Thoracic aorta (tissue), 2 donors: ENCODE results near the gene BEND7. TPM values are rescaled to one million over a fixed set of nuclear protein-coding genes. Genes with fewer than 3 reads are reported as not detected.
"Not testable (repeated sequence)": the region's sequence is repeated elsewhere in the genome, so short reads cannot be mapped to it uniquely, and the experiment has no call there.

Source experiments
- ATAC-seq: fragments of 150-250 bp; one replicate; pipeline ENCODE4 v1.8.0; 2017; ENCODE audit warnings: low read depth; ENCODE audit not compliant: insufficient number of reproducible peaks, low FRiP score
- DNase-seq: peaks from one replicate; pipeline ENCODE4 v3.0.0-alpha.2; 2020; ENCODE audit warnings: low spot score
- H3K27ac ChIP-seq, 2 donors: fragments of 200-600 bp; sonication (generic); 1 replicate in 1 of 2; 2 replicates in 1 of 2; pipeline ENCODE4 v1.5.1; 2016; ENCODE audit warnings: mild to moderate bottlenecking in 2 of 2, moderate library complexity in 2 of 2
- H3K27me3 ChIP-seq: fragments of 200-600 bp; sonication (generic); replicated peaks from 2 replicates; pipeline ENCODE4 v1.6.0; 2016; ENCODE audit warnings: mild to moderate bottlenecking; ENCODE audit not compliant: insufficient read depth
- H3K36me3 ChIP-seq: fragments of 200-600 bp; sonication (generic); one replicate; pipeline ENCODE4 v1.5.1; 2016
- H3K4me1 ChIP-seq, 2 donors: fragments of 200-600 bp; sonication (generic); 1 replicate in 1 of 2; 2 replicates in 1 of 2; pipeline versions ENCODE4 v1.5.1 to v1.6.0; 2016; ENCODE audit warnings: low read depth in 2 of 2, mild to moderate bottlenecking in 1 of 2; ENCODE audit not compliant: control insufficient read depth in 1 of 2
- H3K4me3 ChIP-seq: fragments of 200-600 bp; sonication (generic); 2 replicates; pipeline ENCODE4 v1.5.1; 2016; ENCODE audit warnings: mild to moderate bottlenecking
- H3K9me3 ChIP-seq: fragments of 200-600 bp; sonication (generic); 2 replicates; pipeline ENCODE4 v1.5.1; 2016
- CTCF ChIP-seq: fragments of 200-600 bp; sonication (generic); IDR thresholded peaks from one replicate; pipeline ENCODE4 v1.5.1; 2019; ENCODE audit warnings: antibody characterized with exemption
- total RNA-seq, 2 donors: library from RNA; depleted of rRNA; stranded (reverse); fragments of >200 nt; gene quantifications; one replicate each; pipeline versions ENCODE4 v1.1.0 to v1.2.3, GENCODE V29; 2016

BEND7 gene
- total RNA-seq, 2 donors from 2014 or later, result 15.3 to 38.5 TPM

GRCh38 chr10:13441476-13441875, 87.3 kb downstream of the BEND7 start:
- H3K4me3 ChIP-seq, result no peak overlapping the region
- ATAC-seq (no peak), DNase-seq (no peak)
- H3K4me1 ChIP-seq, result peaks cover 13 to 16% of the 10 kb centered on the region in 2 donors
- H3K36me3 ChIP-seq, result no peaks in the 10 kb centered on the region
- H3K27ac ChIP-seq, result no peak overlapping the region
- H3K27me3 ChIP-seq, result no peaks in the 10 kb centered on the region
- H3K9me3 ChIP-seq, result no peaks in the 10 kb centered on the region
- no peak for TF ChIP-seq CTCF

- Histone ChIP-seq H3K36me3 (no peaks in the 10 kb centered on the region), H3K4me3 (peak overlapping the region; percentile 68), H3K27ac (no peak overlapping the region), H3K9me3 (no peaks in the 10 kb centered on the region), H3K27me3 (no peaks in the 10 kb centered on the region), H3K4me1 (peaks cover 13 to 16% of the 10 kb centered on the region in 2 donors)
- ATAC-seq (no peak), DNase-seq (no peak)
- peak; percentile 74 for TF ChIP-seq CTCF
These were observed 88.4 kb downstream of the BEND7 start for GRCh38 chr10:13440185-13441061.

- Histone ChIP-seq H3K9me3 (no peaks in the 10 kb centered on the region), H3K36me3 (no peaks in the 10 kb centered on the region), H3K4me3 (peak overlapping the region; percentile 68), H3K4me1 (peaks cover 13 to 16% of the 10 kb centered on the region in 2 donors), H3K27ac (no peak overlapping the region), H3K27me3 (no peaks in the 10 kb centered on the region)
- TF ChIP-seq CTCF, result no peak
- ATAC-seq (no peak), DNase-seq (no peak)
These were observed 89.3 kb downstream of the BEND7 start for GRCh38 chr10:13439313-13440184.

- DNase-seq (no peak), ATAC-seq (no peak)
- H3K4me1 ChIP-seq, result peaks cover 13 to 16% of the 10 kb centered on the region in 2 donors
- TF ChIP-seq CTCF, result no peak
- H3K27me3 ChIP-seq, result no peaks in the 10 kb centered on the region
- no peak overlapping the region for H3K4me3 ChIP-seq
- H3K9me3 ChIP-seq, result no peaks in the 10 kb centered on the region
- no peaks in the 10 kb centered on the region for H3K36me3 ChIP-seq
- no peak overlapping the region for H3K27ac ChIP-seq
These were observed 91.7 kb downstream of the BEND7 start for GRCh38 chr10:13437026-13437555.

GRCh38 chr10:13427943-13428342, 100.9 kb downstream of the BEND7 start:
- H3K9me3 ChIP-seq, DNase-seq, H3K27me3 ChIP-seq, H3K27ac ChIP-seq, H3K4me1 ChIP-seq, H3K36me3 ChIP-seq, H3K4me3 ChIP-seq, ATAC-seq: not testable (repeated sequence)
